Umbilical cord (tissue), 2 donors: Measurements from ENCODE around the gene CD1D. TPM values are rescaled to one million over a fixed set of nuclear protein-coding genes. Genes with fewer than 3 reads are reported as not detected.
"Not testable (repeated sequence)": the region's sequence is repeated elsewhere in the genome, so short reads cannot be mapped to it uniquely, and the experiment has no call there.

Experiments
- DNase-seq: peaks from one replicate; pipeline ENCODE4 v3.0.0-alpha.2; 2015; ENCODE audit warnings: low spot score
- total RNA-seq: library from RNA; depleted of rRNA; stranded (reverse); fragments of >200 nt; gene quantifications from one replicate; pipeline ENCODE4 v1.2.3, GENCODE V29; 2014; ENCODE audit warnings: low replicate concordance; ENCODE audit not compliant: insufficient read depth

The CD1D gene
- 4.6 TPM for total RNA-seq

GRCh38 chr1:158180741-158181576, at the start of gene CD1D:
Gene CD1D (plus strand): TSS chr1:158180895. CDS start chr1:158181102, 207 bp downstream.
- DNase-seq, result peak; percentile 45

- no peak for DNase-seq
Measured at GRCh38 chr1:158131217-158131616, 49.5 kb upstream of the CD1D start.

GRCh38 chr1:158140764-158141192, 39.9 kb upstream of the CD1D start:
- DNase-seq, result peak; percentile 82

- peak; percentile 78 for DNase-seq
Measured at GRCh38 chr1:158145173-158145719, 35.4 kb upstream of the CD1D start.

- DNase-seq, result peak; percentile 12
Measured at GRCh38 chr1:158146165-158146564, 34.5 kb upstream of the CD1D start.

GRCh38 chr1:158146739-158147138, 34.0 kb upstream of the CD1D start:
- no peak for DNase-seq

- DNase-seq, result no peak
Measured at GRCh38 chr1:158147401-158147800, 33.3 kb upstream of the CD1D start.

- DNase-seq, result no peak
Measured at GRCh38 chr1:158147869-158148268, 32.8 kb upstream of the CD1D start.

- peak; percentile 16 for DNase-seq
Measured at GRCh38 chr1:158148468-158148867, 32.2 kb upstream of the CD1D start.

- no peak for DNase-seq
Measured at GRCh38 chr1:158149175-158149574, 31.5 kb upstream of the CD1D start.

GRCh38 chr1:158149577-158150269, 31.0 kb upstream of the CD1D start:
- peak; percentile 98 for DNase-seq

GRCh38 chr1:158150523-158150922, 30.2 kb upstream of the CD1D start:
- DNase-seq, result peak; percentile 55

GRCh38 chr1:158153179-158153578, 27.5 kb upstream of the CD1D start:
- DNase-seq, result no peak

- DNase-seq, result no peak
Measured at GRCh38 chr1:158153746-158154444, 26.8 kb upstream of the CD1D start.

- no peak for DNase-seq
Measured at GRCh38 chr1:158154501-158154900, 26.2 kb upstream of the CD1D start.

- no peak for DNase-seq
Measured at GRCh38 chr1:158155673-158156072, 25.0 kb upstream of the CD1D start.

- no peak for DNase-seq
Measured at GRCh38 chr1:158159597-158159996, 21.1 kb upstream of the CD1D start.

- DNase-seq, result no peak
Measured at GRCh38 chr1:158161446-158161845, 19.2 kb upstream of the CD1D start.

- DNase-seq, result no peak
Measured at GRCh38 chr1:158163000-158163947, 17.4 kb upstream of the CD1D start.

GRCh38 chr1:158169105-158169504, 11.6 kb upstream of the CD1D start:
- DNase-seq, result no peak

GRCh38 chr1:158175915-158176314, 4.8 kb upstream of the CD1D start:
- DNase-seq, result not testable (repeated sequence)
